KBM-7 (cell line): ENCODE data around the gene NLRP9.
"Not testable (repeated sequence)": the region's sequence is repeated elsewhere in the genome, so short reads cannot be mapped to it uniquely, and the experiment has no call there.

ENCODE experiments used
- DNase-seq: peaks from one replicate; pipeline ENCODE4 v3.0.0-alpha.2; 2015
- in situ Hi-C: fragments of 300-500 bp; cut with MboI; formaldehyde crosslinking; loops from 2 replicates; pipeline ENCODE4 v1.14.3; 2020; ENCODE audit warnings: low sequenced_read_pairs, low pct_unique_long_range_greater_than_20kb, mixed read lengths

The NLRP9 gene

GRCh38 chr19:55738302-55738701 lies at the start of gene NLRP9:
NLRP9 (minus strand) TSS chr19:55738402; CDS start chr19:55738374, 28 bp downstream.
- no peak for DNase-seq
- in situ Hi-C loops = no loop called here

- in situ Hi-C loops = no loop called here
- DNase-seq = no peak
These were observed 42.9 kb upstream of the NLRP9 start for GRCh38 chr19:55781112-55781511.

DNA sequence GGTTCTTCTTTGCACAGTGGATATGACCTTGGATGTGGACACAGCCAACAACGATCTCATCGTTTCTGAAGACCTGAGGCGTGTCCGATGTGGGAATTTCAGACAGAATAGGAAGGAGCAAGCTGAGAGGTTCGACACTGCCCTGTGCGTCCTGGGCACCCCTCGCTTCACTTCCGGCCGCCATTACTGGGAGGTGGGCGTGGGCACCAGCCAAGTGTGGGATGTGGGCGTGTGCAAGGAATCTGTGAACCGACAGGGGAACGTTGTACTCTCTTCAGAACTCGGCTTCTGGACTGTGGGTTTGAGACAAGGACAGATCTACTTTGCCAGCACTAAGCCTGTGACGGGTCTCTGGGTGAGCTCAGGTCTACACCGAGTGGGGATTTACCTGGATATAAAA lies 40.1 kb upstream of the NLRP9 start:
- in situ Hi-C loops = no loop called here
- DNase-seq = no peak

GRCh38 chr19:55777528-55777927 lies 39.3 kb upstream of the NLRP9 start:
- no peak for DNase-seq
- in situ Hi-C loops = no loop called here

- DNase-seq, in situ Hi-C loops: not testable (repeated sequence)
These were observed 31.4 kb upstream of the NLRP9 start for GRCh38 chr19:55769632-55770031.

- DNase-seq, in situ Hi-C loops: not testable (repeated sequence)
These were observed 30.6 kb upstream of the NLRP9 start, which contains the start of gene RFPL4AL1 for GRCh38 chr19:55768818-55769217. RFPL4AL1 (plus strand) TSS chr19:55769118; CDS start chr19:55771805, 2,687 bp downstream.

GRCh38 chr19:55766466-55766865 lies 28.3 kb upstream of the NLRP9 start:
- in situ Hi-C loops = no loop called here
- DNase-seq = peak; percentile 91

GRCh38 chr19:55758797-55759196 lies 20.6 kb upstream of the NLRP9 start, which contains the start of gene RFPL4A:
RFPL4A (plus strand) TSS chr19:55759097; CDS start chr19:55761801, 2,704 bp downstream.
- in situ Hi-C loops, DNase-seq: not testable (repeated sequence)

- DNase-seq, in situ Hi-C loops: not testable (repeated sequence)
These were observed 18.6 kb upstream of the NLRP9 start for GRCh38 chr19:55756808-55757207.

- in situ Hi-C loops = no loop called here
- DNase-seq = no peak
These were observed 15.2 kb upstream of the NLRP9 start for GRCh38 chr19:55753401-55753800.

- in situ Hi-C loops = no loop called here
- DNase-seq = no peak
These were observed 12.5 kb upstream of the NLRP9 start for GRCh38 chr19:55750715-55751114.

- DNase-seq, in situ Hi-C loops: not testable (repeated sequence)
These were observed 7.8 kb downstream of the NLRP9 start for GRCh38 chr19:55730378-55730777.

- in situ Hi-C loops = no loop called here
These were observed 14.7 kb downstream of the NLRP9 start for GRCh38 chr19:55723491-55723890.

DNA sequence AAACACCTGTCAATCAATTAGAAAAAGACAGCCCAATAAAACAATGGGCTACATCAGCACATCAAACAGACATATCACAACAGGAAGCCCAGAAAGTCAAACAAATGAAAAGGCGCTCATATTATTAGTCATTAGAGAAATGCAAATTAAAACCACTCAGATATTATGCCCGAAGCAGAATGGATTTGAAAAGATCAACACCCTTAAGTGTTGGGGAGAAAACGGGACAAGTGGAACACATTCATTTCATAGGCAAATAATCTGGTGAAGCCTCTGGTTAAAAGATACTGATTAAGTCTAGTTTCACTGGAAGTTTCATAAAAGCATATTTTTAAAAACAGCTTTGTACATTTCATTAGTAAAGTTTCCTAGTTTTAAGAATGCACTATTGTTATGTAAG lies 17.4 kb downstream of the NLRP9 start:
- in situ Hi-C loops = no loop called here
- no peak for DNase-seq

More at GRCh38 chr19:55723491-55723890, 14.7 kb downstream of the NLRP9 start:
- DNase-seq = no peak

- DNase-seq = no peak
- in situ Hi-C loops = no loop called here
These were observed 17.9 kb downstream of the NLRP9 start for GRCh38 chr19:55720214-55720746.

DNA sequence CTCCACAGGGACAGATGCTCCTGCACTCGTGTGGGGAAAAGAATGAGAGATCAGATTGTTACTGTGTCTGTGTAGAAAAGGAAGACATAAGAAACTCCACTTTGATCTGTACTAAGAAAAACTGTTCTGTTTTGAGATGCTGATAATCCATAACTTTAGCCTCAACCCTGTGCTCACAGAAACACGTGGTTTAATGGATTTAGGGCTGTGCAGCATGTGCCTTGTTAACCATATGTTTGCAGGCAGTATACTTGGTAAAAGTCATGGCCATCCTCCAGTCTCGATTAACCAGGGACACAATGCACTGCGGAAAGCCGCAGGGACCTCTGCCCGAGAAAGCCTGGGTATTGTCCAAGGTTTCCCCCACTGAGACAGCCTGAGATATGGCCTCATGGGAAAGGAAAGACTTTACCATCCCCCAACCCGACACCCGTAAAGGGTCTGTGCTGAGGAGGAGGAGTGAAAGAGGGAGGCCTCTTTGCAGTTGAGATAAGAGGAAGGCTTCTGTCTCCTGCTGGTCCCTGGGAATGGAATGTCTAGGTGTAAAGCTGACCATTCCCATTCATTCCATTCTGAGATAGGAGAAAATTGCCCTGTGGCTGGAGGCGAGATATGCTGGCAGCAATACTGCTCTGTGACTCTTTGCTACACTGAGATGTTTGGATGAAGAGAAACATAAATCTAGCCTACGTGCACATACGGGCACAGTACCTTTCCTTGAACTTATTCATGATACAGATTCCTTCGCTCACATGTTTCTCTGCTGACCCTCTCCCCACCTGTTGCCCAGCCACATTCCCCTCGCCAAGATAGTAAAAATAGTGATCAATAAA lies 20.1 kb downstream of the NLRP9 start:
- DNase-seq, in situ Hi-C loops: not testable (repeated sequence)

GRCh38 chr19:55717251-55717650 lies 21.0 kb downstream of the NLRP9 start:
- in situ Hi-C loops = no loop called here
- no peak for DNase-seq

DNA sequence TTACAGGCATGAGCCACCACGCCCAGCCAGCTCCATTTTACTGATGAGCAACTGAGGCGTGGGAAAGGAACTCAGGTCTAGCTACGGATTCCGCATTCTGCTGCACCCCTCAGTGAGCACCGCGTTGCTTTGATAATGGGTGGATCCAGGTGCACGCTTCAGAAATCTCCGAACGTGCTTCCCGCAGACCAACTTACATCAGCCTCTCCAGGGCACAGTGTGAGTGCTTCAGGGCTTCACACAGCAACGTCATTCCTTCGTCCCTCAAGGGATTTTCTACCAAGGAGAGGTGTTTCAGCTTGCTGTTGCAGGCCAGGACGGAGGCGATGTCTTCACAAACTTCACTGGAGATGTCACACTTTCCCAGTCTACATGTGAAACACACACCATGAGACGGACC lies 21.7 kb downstream of the NLRP9 start:
- in situ Hi-C loops = no loop called here
- DNase-seq = no peak

DNA sequence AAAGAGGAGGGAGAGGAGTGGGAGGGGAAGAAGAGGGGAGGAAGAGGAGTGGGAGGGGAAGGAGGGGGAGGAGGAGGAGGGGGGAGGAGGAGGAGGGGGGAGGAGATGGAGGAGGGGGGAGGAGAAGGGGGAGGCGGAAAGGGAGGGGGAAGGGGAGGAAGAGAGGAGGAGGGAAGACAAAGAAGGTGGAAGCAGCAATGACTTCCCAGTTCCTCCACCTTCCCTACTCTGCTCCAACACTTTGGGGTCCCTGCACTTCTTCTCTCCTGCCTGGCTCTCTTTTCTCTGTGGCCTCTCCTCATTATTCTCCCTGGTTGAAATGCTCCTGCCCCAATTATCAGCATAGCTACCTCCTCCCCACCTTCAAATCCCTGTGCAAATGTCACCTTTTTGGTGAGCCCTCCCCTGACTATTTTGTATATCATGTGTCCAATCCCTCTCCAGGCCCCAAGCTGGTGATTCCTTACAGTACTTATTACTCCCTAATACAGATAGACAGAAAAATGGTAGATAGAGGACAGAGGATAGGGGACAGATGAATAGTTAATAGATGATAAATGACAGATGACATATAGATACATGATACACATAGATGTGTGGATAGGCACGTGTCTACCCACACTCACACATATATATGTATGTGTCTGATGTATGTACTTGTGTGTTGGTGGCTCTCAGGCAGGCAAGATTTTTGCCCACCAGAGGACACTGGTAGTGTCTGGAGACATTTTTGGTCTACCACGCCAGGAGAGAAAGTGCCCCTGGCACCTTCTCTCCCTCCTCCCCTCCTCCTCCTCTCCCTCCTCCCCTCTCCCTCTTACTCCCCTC lies 25.2 kb downstream of the NLRP9 start:
- DNase-seq = no peak
- in situ Hi-C loops = no loop called here

DNA sequence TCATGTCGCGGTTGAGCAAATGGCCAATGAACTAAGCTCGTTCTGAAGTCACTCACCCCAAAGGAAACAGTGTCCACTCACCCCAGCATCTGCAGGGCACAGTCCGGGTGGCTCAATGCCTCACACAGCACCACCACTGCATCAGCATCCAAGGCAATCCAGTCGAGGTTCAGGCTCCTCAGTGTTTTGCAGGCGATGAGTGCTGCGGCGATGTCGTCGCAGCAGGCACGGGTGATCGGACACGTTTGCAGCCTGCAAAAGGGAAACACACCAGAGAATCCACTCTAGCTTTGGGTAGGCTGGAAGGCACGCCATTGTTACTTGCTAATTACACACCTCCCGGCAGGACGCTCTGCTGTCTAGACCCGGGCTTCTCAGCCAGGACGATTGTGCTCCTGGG lies 26.5 kb downstream of the NLRP9 start:
- in situ Hi-C loops = no loop called here
- no peak for DNase-seq
